Activated CD4-positive, alpha-beta T cell treated with anti-CD3 and anti-CD28 coated beads for 4 hours (primary cell): ENCODE data around the gene GLTPD2.

Source experiments
- DNase-seq, 2 donors: peaks; one replicate each; pipeline ENCODE4 v3.0.0-alpha.2; 2020

Gene GLTPD2

GRCh38 chr17:4772235-4772613 lies 16.5 kb upstream of the GLTPD2 start:
- DNase-seq, result no peak

- DNase-seq, result no peak
Measured at GRCh38 chr17:4777969-4778760, 10.6 kb upstream of the GLTPD2 start.

GRCh38 chr17:4780325-4780955 lies 8.3 kb upstream of the GLTPD2 start:
- no peak for DNase-seq

GRCh38 chr17:4782652-4783051 lies 6.1 kb upstream of the GLTPD2 start:
- no peak for DNase-seq

- DNase-seq, result no peak
Measured at GRCh38 chr17:4785311-4786105, 3.3 kb upstream of the GLTPD2 start.

- DNase-seq, result no peak
Measured at GRCh38 chr17:4786106-4786511, 2.7 kb upstream of the GLTPD2 start, which contains the start of gene VMO1. Gene VMO1, minus strand, starts transcription at chr17:4786364. Its CDS starts 12 bp downstream, at chr17:4786352.

- DNase-seq, result no peak
Measured at GRCh38 chr17:4786516-4786915, 2.2 kb upstream of the GLTPD2 start.

GRCh38 chr17:4788159-4788806 lies 481 bp upstream of the GLTPD2 start:
- no peak for DNase-seq

GRCh38 chr17:4789701-4789950 lies 862 bp downstream of the GLTPD2 start:
- no peak for DNase-seq

GRCh38 chr17:4789951-4790704 lies 1.4 kb downstream of the GLTPD2 start:
- peak; percentile 73 to 78 for DNase-seq

GRCh38 chr17:4790705-4791088 lies 1.9 kb downstream of the GLTPD2 start:
- no peak for DNase-seq

- DNase-seq, result no peak
Measured at GRCh38 chr17:4795168-4795567, 6.4 kb downstream of the GLTPD2 start.

GRCh38 chr17:4796552-4796920 lies 7.8 kb downstream of the GLTPD2 start:
- no peak for DNase-seq

- no peak for DNase-seq
Measured at GRCh38 chr17:4800462-4801196, 11.9 kb downstream of the GLTPD2 start.

- no peak for DNase-seq
Measured at GRCh38 chr17:4802228-4802627, 13.5 kb downstream of the GLTPD2 start, which contains the start of gene C17orf114. Gene C17orf114, minus strand, starts transcription at chr17:4802328.

GRCh38 chr17:4806456-4806776 lies 17.7 kb downstream of the GLTPD2 start:
- DNase-seq, result no peak

- peak; percentile 80 to 84 for DNase-seq
Measured at GRCh38 chr17:4806777-4807604, 18.2 kb downstream of the GLTPD2 start, which contains the start of gene PLD2. Gene PLD2, plus strand, starts transcription at chr17:4807152. Its CDS starts 621 bp downstream, at chr17:4807773.

- DNase-seq, result no peak
Measured at GRCh38 chr17:4807605-4808377, 19.0 kb downstream of the GLTPD2 start.

- no peak for DNase-seq
Measured at GRCh38 chr17:4808378-4808767, 19.6 kb downstream of the GLTPD2 start.

- no peak for DNase-seq
Measured at GRCh38 chr17:4810696-4811290, 22.0 kb downstream of the GLTPD2 start.
